H9 (cell line): ENCODE data around the gene AP1S1. TPM values are rescaled to one million over a fixed set of nuclear protein-coding genes. Genes with fewer than 3 reads are reported as not detected.
A peak's percentile ranks its signal among the peaks of the same experiment; 100 is the strongest.

Experiments
- DNase-seq: peaks from one replicate; pipeline ENCODE4 v3.0.0-alpha.2; 2017
- H2AFZ ChIP-seq: one replicate; pipeline ENCODE4 v1.6.1; 2013; ENCODE audit warnings: mild to moderate bottlenecking, low read length, control low read depth, moderate library complexity
- H2AK5ac ChIP-seq: 2 replicates; pipeline ENCODE4 v1.6.1; 2013; ENCODE audit warnings: low read length, control low read depth, mixed read lengths; ENCODE audit not compliant: insufficient read length
- H2BK120ac ChIP-seq: one replicate; pipeline ENCODE4 v1.6.1; 2013; ENCODE audit warnings: low read depth, mild to moderate bottlenecking, low read length, control low read depth, inconsistent platforms; ENCODE audit not compliant: poor library complexity, severe bottlenecking
- H2BK12ac ChIP-seq: 2 replicates; pipeline ENCODE4 v1.6.1; 2013; ENCODE audit warnings: low read length, control low read depth, mixed read lengths, low read depth; ENCODE audit not compliant: insufficient read length
- H2BK15ac ChIP-seq: 2 replicates; pipeline ENCODE4 v1.6.1; 2013; ENCODE audit warnings: low read depth, low read length, control low read depth
- H2BK20ac ChIP-seq: one replicate; pipeline ENCODE4 v1.6.1; 2013; ENCODE audit warnings: low read depth, mild to moderate bottlenecking, low read length, control low read depth, inconsistent platforms; ENCODE audit not compliant: poor library complexity, severe bottlenecking
- H2BK5ac ChIP-seq: 2 replicates; pipeline ENCODE4 v1.6.1; 2013; ENCODE audit warnings: low read length, control low read depth, mixed read lengths; ENCODE audit not compliant: insufficient read length
- H3K14ac ChIP-seq: 2 replicates; pipeline ENCODE4 v1.6.1; 2013; ENCODE audit warnings: low read length, control low read depth; ENCODE audit not compliant: insufficient read depth
- H3K18ac ChIP-seq: 2 replicates; pipeline ENCODE4 v1.6.1; 2013; ENCODE audit warnings: low read depth, mild to moderate bottlenecking, mixed read lengths, low read length, control low read depth; ENCODE audit not compliant: insufficient read length
- H3K23ac ChIP-seq: 2 replicates; pipeline ENCODE4 v1.6.1; 2013; ENCODE audit warnings: low read length, control low read depth, mixed read lengths, low read depth; ENCODE audit not compliant: insufficient read length
- H3K23me2 ChIP-seq: 2 replicates; pipeline ENCODE4 v1.6.1; 2013; ENCODE audit warnings: low read depth, mild to moderate bottlenecking, mixed read lengths, low read length, control low read depth; ENCODE audit not compliant: insufficient read length, poor library complexity, severe bottlenecking
- H3K27ac ChIP-seq: 2 replicates; pipeline ENCODE4 v1.5.1; 2013; ENCODE audit warnings: low read length, control low read depth, mixed read lengths, low read depth; ENCODE audit not compliant: insufficient read length
- H3K27me3 ChIP-seq: 2 replicates; pipeline ENCODE4 v1.6.1; 2013; ENCODE audit warnings: low read length, control low read depth, inconsistent platforms; ENCODE audit not compliant: insufficient read depth
- H3K4ac ChIP-seq: 2 replicates; pipeline ENCODE4 v1.6.1; 2013; ENCODE audit warnings: low read depth, mild to moderate bottlenecking, control low read depth, inconsistent platforms, low read length, moderate library complexity
- H3K4me1 ChIP-seq: 2 replicates; pipeline ENCODE4 v1.6.1; 2013; ENCODE audit warnings: low read length, control low read depth, inconsistent platforms; ENCODE audit not compliant: insufficient read depth
- H3K4me2 ChIP-seq: 2 replicates; pipeline ENCODE4 v1.6.1; 2013; ENCODE audit warnings: low read length, control low read depth, mixed read lengths; ENCODE audit not compliant: insufficient read length, insufficient read depth
- H3K56ac ChIP-seq: 2 replicates; pipeline ENCODE4 v1.6.1; 2013; ENCODE audit warnings: low read depth, mild to moderate bottlenecking, mixed read lengths, low read length, control low read depth; ENCODE audit not compliant: insufficient read length
- H3K79me1 ChIP-seq: 2 replicates; pipeline ENCODE4 v1.6.1; 2013; ENCODE audit warnings: low read depth, mild to moderate bottlenecking, moderate library complexity, low read length, control low read depth, inconsistent platforms; ENCODE audit not compliant: insufficient read depth, poor library complexity, severe bottlenecking
- H3K79me2 ChIP-seq: 2 replicates; pipeline ENCODE4 v1.6.1; 2013; ENCODE audit warnings: low read length, control low read depth, inconsistent platforms; ENCODE audit not compliant: insufficient read depth
- H3K9ac ChIP-seq: 2 replicates; pipeline ENCODE4 v1.6.1; 2013; ENCODE audit warnings: low read length, control low read depth, mixed read lengths; ENCODE audit not compliant: insufficient read length; ENCODE audit errors: extremely low read depth
- H3K9me3 ChIP-seq: one replicate; pipeline ENCODE4 v1.6.1; 2013; ENCODE audit warnings: low read depth, low read length, inconsistent platforms; ENCODE audit not compliant: control insufficient read depth
- H3T11ph ChIP-seq: one replicate; pipeline ENCODE4 v1.6.1; 2013; ENCODE audit warnings: mild to moderate bottlenecking, low read length, control low read depth, inconsistent platforms
- H4K20me1 ChIP-seq: one replicate; pipeline ENCODE4 v1.6.1; 2013; ENCODE audit not compliant: control insufficient read depth, insufficient read length, insufficient read depth
- H4K5ac ChIP-seq: 2 replicates; pipeline ENCODE4 v1.6.1; 2013; ENCODE audit warnings: low read depth, mild to moderate bottlenecking, mixed read lengths, low read length, control low read depth; ENCODE audit not compliant: insufficient read length
- H4K8ac ChIP-seq: replicated peaks from 2 replicates; pipeline ENCODE4 v1.6.1; 2013; ENCODE audit warnings: low read length, control low read depth, mixed read lengths, low read depth; ENCODE audit not compliant: insufficient read length
- H4K91ac ChIP-seq: 2 replicates; pipeline ENCODE4 v1.6.1; 2013; ENCODE audit warnings: low read depth, mild to moderate bottlenecking, moderate library complexity, mixed read lengths, low read length, control low read depth; ENCODE audit not compliant: insufficient read length
- H3K27ac Mint-ChIP-seq, 3 experiments: 2 replicates in 2 of 3; 3 replicates in 1 of 3; pipeline ENCODE4 v1.8.0; 2020 to 2021; ENCODE audit warnings: mixed read lengths in 3 of 3, mild to moderate bottlenecking in 1 of 3, moderate library complexity in 1 of 3
- H3K27me3 Mint-ChIP-seq: 2 replicates; pipeline ENCODE4 v1.8.0; 2021; ENCODE audit warnings: low read depth, mild to moderate bottlenecking, moderate library complexity, mixed read lengths
- H3K36me3 Mint-ChIP-seq, 3 experiments: 2 replicates in 2 of 3; 3 replicates in 1 of 3; pipeline ENCODE4 v1.8.0; 2020 to 2021; ENCODE audit warnings: low read depth in 3 of 3, mixed read lengths in 3 of 3; ENCODE audit not compliant: insufficient read depth in 1 of 3
- H3K4me1 Mint-ChIP-seq, 2 experiments: 2 replicates each; pipeline ENCODE4 v1.8.0; 2020; ENCODE audit warnings: mixed read lengths in 2 of 2
- H3K4me3 Mint-ChIP-seq, 2 experiments: 2 replicates in 1 of 2; 3 replicates in 1 of 2; pipeline ENCODE4 v1.8.0; 2020 to 2021; ENCODE audit warnings: mild to moderate bottlenecking in 2 of 2, mixed read lengths in 2 of 2, moderate library complexity in 1 of 2
- H3K9me3 Mint-ChIP-seq, 2 experiments: 2 replicates in 1 of 2; 3 replicates in 1 of 2; pipeline ENCODE4 v1.8.0; 2020; ENCODE audit warnings: mild to moderate bottlenecking in 2 of 2, mixed read lengths in 2 of 2, moderate library complexity in 1 of 2
- WGBS: extraction: QIAGEN DNeasy Blood & Tissue Kit; methylation state at CpG from one replicate; pipeline ENCODE4 v1.1.7; 2013; ENCODE audit warnings: missing lambda C conversion rate, low lambda C conversion rate, mixed read lengths; ENCODE audit not compliant: insufficient read length; ENCODE audit errors: extremely low coverage; 5-methylcytosine and 5-hydroxymethylcytosine counted together
- total RNA-seq: library from RNA; stranded (reverse); gene quantifications from 2 replicates; pipeline ENCODE4 v1.2.1, GENCODE V29; 2021
- TF ChIP-seq, protein P1 (sequence below): fragments of 200-600 bp; sonication (generic); conservative IDR thresholded peaks from 3 replicates; pipeline ENCODE4 v1.8.0; 2021; ENCODE audit warnings: antibody characterized with exemption, mild to moderate bottlenecking

Gene AP1S1
- total RNA-seq, 1 experiment from 2014 or later, result 65.2 TPM

DNA sequence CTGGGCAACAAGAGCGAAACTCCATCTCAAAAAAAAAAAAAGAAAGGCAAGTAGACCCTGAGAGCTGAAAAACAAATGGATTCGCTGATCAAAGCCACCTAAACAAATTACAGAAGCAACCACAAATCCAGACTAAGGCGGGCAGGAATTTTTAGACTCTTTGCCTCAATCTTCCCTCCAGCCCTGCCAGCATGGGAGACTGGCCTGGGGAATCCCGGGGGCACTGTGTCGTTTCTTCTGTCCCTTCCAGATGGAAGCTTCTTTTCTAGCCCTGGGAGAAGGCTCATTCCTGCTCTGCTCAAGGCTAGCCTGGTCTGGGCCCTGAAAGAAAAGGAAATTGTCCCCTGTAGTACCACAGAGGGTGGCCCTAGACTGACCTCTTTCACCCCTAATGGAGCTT is 43.0 kb upstream of the AP1S1 start:
- Histone ChIP-seq H3K27ac (no peak overlapping the region), H2AK5ac (no peak overlapping the region), H3K27me3 (no peaks in the 10 kb centered on the region), H3K4me2 (no peak overlapping the region), H2BK5ac (no peak overlapping the region), H2BK120ac (no peak overlapping the region), H3K14ac (no peak overlapping the region), H3T11ph (no peak overlapping the region), H3K23me2 (no peaks in the 10 kb centered on the region), H3K4me1 (no peaks in the 10 kb centered on the region), H4K8ac (no peak overlapping the region), H3K18ac (no peak overlapping the region), H3K9me3 (no peaks in the 10 kb centered on the region), H2BK15ac (no peak overlapping the region), H4K91ac (no peak overlapping the region), H3K4ac (no peak overlapping the region), H3K56ac (no peak overlapping the region), H2AFZ (no peak overlapping the region), H3K79me1 (no peaks in the 10 kb centered on the region), H4K5ac (no peak overlapping the region), H3K79me2 (no peaks in the 10 kb centered on the region), H2BK12ac (no peak overlapping the region), H3K23ac (no peak overlapping the region), H4K20me1 (no peaks in the 10 kb centered on the region), H2BK20ac (no peak overlapping the region), H3K9ac (no peak overlapping the region)
- H3K36me3 Mint-ChIP-seq, result no peaks in the 10 kb centered on the region; a peak in 1 of 7 replicates
- no peaks in the 10 kb centered on the region for H3K9me3 Mint-ChIP-seq
- H3K27me3 Mint-ChIP-seq, result no peaks in the 10 kb centered on the region
- no peak overlapping the region for H3K4me3 Mint-ChIP-seq
- TF ChIP-seq, protein P1, sequence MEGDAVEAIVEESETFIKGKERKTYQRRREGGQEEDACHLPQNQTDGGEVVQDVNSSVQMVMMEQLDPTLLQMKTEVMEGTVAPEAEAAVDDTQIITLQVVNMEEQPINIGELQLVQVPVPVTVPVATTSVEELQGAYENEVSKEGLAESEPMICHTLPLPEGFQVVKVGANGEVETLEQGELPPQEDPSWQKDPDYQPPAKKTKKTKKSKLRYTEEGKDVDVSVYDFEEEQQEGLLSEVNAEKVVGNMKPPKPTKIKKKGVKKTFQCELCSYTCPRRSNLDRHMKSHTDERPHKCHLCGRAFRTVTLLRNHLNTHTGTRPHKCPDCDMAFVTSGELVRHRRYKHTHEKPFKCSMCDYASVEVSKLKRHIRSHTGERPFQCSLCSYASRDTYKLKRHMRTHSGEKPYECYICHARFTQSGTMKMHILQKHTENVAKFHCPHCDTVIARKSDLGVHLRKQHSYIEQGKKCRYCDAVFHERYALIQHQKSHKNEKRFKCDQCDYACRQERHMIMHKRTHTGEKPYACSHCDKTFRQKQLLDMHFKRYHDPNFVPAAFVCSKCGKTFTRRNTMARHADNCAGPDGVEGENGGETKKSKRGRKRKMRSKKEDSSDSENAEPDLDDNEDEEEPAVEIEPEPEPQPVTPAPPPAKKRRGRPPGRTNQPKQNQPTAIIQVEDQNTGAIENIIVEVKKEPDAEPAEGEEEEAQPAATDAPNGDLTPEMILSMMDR, result no peak
- no CpG with 5 or more reads among the region's 5 CpGs for WGBS
- peaks cover 5 to 7% of the 10 kb centered on the region in 2 experiments; a peak in 2 of 4 replicates for H3K4me1 Mint-ChIP-seq
- H3K27ac Mint-ChIP-seq, result peak overlapping the region in 1 of 3 experiments; percentile 52; a peak in 1 of 7 replicates
- DNase-seq, result no peak
